HG02884 (cell line): Measurements from ENCODE around the gene OCA2.

Source experiments
- ATAC-seq: cut with Tn5 transposase; IDR thresholded peaks from one replicate; pipeline ENCODE4 v1.9.1; 2021; ENCODE audit warnings: mild to moderate bottlenecking, moderate library complexity; ENCODE audit not compliant: unreplicated experiment

OCA2 gene

DNA sequence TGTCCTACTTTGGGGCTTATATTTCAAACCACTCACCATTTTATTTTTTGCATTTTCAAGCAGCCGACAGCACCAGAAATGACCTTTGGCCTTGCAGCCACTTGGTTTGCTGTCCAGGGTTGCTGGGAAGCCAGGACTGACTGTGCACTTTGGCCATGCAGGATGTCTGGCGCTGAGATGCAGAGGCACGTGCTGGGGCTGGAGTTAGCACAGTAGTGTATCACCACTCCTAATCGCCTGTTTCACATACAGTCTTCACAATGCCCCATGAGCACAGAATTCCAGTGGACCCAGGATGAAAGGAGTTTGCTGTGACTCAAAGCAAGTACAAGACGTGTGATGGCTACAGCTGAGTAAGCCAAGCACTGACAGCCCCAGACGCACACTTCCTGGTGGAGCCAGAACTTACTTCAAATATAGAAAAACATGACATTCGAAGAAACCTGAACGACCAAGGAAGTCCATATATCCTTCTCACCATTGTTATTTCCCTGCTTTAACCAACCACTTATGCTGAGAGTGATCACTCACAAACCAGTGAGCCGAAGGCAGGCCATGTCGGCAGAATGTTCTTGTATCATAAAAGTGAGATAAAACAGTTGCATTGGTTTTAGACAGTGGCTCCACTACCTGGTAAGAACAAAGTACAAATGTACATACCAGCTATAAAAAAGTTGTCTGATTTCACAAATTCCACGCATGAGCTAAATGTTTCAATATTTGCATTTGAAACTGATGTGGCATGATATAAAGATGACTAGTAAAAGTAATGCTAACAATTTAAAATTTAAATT lies 16.0 kb downstream of the OCA2 start:
- ATAC-seq = no peak

DNA sequence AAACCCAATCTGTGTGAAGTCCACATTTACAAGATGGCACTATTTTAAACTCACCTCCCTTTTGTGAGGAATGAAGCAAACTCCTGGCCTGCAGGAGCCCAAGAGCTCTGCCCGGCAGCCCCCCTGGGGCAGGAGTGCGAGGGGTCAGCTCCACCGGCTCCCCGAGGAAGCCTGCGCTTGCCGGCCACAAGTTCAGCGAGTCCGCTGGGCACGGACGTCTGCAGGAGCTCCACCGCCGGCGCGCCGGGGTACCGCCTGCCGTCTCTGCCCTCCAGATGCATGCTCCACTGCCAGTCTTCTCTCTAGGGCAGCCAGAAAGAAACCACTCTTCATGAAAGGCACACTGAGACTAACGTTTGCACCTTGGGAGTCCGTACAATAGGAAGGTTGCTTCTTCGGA lies 17.5 kb downstream of the OCA2 start:
- ATAC-seq = no peak

DNA sequence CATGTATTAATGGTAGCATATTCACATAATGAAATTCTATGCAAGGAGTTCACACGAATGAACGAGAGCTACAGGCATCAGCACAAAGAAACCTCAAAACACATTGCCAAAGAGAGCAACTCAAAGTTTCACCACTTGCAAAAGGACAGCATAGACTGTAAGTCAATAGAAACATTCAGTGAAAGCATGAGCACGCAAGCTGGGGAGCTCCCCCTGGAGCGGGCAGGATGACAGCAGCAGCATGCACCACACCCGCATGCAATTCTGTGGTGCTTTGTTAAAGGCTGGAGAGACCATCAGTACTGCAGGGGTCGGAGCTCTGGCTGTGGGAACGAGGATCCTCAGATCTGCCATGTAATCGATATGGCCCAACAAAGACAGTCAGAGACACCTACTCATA lies 18.7 kb downstream of the OCA2 start:
- ATAC-seq = no peak

DNA sequence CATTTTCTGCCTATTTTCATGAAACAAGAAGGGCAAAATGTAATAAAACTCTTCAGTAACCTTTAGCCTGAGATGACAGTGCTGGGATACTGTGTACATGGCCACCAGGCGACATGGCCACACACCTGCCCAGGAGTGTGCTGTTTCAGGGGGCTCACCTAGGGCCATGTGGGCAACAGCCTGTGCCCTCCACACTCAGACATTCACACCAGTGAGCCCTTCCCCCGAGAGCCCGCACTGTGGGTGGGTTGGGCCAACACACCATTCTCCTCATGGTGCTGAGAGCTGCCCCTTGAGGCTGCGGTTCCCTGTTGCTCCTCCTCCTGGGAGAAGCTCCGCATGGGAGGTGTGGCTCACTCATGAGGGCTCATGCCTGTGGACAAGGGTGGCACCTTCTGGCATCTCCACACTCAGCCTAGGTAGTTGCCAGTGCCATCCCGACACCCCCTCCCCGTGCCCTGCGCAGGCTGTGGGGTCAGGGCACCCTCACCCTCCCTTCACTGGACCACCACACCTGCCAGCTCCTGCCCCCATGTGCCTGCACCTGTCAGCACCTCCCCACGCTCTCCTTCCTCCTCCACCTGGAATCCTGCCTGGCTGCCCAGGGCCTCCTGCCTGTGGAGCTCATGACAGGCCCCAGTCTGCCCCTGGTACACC lies 19.7 kb downstream of the OCA2 start:
- no peak for ATAC-seq

DNA sequence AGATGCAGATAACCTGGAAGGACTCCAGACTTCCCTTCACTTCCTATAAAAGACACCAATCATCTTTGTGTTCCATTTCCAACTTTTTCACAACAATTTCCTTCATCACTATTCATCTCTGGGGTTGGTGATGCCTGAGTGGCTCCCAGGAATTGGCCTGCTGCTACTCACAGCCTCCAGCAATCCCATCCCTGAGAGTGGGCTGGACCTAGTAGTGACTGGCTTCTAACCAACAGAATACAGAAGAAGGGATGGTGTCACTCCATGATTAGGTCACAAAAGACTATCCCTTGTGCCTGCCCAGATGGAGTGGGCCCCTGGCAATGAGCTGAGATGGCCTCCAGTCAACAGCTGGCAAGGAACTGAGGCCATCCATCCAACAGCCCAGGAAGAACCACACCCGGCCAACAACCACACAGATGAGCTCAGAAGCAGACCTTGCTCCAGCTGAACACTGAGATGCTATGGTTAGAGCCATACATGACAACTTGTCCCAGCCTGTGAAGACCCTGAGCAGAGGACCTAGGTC lies 20.9 kb downstream of the OCA2 start:
- ATAC-seq = no peak

DNA sequence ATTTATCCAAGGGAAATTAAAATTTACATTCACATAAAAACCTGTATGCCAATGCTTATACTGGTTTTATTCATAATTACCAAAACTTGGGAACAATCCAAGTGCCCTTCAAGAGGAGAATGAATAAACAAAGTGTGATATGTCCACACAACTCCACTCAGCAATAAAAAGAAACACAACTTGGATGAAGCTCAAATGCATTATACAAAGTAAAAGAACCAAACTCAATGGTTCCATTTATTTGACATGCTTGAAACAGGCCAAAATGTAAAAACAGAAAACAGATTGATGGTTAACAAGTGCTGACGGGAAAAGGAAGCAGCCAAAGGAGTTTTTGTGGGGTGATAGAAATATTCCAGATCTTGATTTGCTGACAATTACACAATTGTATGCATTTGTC lies 23.5 kb downstream of the OCA2 start:
- ATAC-seq = no peak

DNA sequence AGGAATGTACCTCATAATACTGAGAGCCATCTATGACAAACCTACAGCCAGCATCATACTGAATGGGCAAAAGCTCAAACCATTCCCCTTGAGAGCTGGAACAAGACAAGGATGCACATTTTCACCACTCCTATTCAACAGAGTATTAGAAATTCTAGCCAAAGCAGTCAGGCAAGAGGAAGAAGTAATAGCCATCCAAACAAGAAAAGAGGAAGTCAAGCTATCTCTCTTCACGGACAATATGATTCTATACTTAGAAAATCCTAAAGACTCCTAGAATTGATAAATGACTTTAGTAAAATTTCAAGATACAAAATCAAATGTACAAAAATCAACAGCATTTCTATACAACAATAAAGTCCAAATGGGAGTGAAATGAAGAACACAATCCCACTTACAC lies 30.2 kb downstream of the OCA2 start:
- no peak for ATAC-seq

DNA sequence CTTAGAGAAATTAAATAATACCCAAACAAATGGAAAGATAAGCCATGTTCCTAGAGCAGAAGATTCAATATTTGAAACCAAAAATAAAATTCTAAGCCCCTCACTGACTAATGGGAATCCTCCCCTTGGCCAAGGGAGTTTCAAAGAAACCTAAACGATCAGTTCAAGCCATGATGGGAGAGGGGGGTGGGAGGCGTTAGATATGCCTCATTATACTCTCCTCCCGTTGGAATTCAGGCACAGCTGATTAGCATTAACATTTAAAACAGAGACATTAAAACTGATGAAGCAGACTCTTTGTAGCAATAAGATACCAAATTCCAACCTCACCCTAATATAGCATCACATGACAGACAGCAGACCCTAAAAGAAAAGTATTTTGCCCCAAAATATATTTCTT lies 32.9 kb downstream of the OCA2 start:
- no peak for ATAC-seq

DNA sequence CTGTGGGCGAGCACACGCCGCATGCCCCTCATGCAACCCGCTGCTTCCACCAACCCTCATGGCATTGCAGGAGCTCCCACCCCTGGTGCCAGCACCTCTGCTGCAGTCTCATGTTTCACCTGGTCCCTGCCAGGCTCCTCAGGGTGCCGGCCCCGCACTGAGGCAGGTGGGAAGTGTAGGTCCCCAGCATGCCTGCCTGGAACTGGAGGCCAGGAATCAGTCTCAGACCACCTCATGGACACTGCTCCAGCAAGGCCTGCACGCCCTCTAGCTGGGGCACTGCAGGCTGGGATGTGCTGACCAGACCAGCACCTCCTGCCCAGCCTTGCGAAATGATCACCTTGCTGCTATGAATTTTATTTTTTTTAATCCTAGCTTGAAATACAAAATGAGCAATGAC lies 39.1 kb downstream of the OCA2 start:
- ATAC-seq = no peak

DNA sequence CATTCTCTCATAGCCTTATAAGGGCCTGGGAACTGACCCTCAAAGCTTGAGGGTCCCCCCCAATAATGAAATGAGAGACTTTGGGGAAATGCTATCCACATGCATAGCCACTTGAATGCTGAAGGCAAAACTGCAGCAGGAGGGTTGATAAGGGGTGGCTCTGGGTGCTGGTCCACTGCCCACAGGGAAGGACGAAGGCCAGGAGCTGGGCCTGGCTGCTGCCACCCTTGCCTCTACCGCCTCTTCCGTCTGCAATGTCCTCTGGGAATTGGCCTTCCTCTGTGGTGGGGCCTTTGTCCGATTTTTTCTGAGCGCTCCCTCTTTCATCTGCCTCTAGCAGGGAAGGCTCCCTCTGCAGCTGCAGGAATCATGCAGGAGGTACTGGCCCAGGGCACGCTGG lies 41.0 kb downstream of the OCA2 start:
- ATAC-seq = no peak

DNA sequence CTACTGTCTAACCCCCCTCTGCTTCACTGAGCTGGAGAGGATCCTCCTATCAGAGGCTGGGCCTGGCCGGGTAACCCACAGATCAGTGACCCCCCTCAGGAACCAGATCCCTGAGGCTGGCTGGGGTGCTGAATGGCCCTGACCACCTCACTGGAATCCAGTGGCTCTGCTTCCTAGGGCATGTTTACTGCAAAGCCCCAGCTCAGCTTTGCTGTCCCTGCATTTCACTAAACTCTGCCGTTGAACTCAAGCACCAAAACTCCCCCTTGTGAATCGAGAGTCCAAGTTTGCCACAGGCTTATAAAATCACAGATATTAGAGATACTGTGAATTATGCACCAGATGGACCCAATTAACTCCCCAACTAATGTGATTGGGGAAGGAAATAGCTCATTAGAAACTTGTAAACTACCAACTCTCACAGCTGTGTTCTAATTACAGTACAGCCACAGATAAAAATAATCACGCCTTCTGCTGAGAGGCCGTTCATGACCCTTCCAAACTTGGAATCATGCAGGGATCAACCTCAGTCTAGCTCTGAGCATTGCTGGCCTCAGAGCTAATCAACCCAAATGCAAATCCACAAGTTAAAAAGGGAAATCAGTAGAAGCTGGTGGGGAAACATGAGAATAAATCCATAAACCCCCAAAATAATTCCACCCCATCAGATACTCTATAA lies 47.0 kb downstream of the OCA2 start:
- ATAC-seq = no peak

DNA sequence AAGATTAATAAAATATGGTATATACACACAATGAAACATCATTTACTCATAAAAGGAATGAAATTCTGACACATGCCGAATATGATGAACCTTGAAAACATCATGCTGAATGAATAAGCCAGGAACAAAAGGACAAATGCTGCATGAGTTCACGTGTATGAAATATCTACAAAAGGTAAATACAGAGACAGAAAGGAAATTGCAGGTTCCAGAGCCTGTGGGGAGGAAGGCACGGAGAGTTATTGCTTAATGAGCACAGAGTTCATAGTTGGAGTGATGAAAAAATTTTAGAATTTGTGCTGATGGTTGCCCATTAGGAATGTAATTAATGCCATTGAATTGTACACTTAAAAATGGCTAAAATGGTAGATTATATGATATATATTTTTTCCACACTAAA lies 49.5 kb downstream of the OCA2 start:
- ATAC-seq = no peak

DNA sequence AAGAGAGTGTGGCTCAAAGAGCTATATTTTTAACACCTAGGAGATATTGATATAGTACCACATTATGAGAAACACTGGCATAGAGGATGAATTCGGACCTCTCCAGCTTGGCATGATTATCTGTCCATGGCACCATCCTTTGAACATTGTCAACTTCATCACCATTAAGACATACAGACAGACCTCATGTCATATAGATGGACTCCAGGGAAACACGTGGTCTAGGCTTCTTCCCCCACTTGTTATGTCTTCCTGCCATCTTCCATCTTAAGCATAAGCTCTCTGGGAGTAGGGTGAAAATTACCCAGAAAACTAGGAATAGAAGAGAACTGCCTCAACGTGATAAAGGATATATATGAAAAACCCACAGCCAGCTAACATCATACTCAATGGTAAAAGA lies 51.8 kb downstream of the OCA2 start:
- ATAC-seq = no peak

DNA sequence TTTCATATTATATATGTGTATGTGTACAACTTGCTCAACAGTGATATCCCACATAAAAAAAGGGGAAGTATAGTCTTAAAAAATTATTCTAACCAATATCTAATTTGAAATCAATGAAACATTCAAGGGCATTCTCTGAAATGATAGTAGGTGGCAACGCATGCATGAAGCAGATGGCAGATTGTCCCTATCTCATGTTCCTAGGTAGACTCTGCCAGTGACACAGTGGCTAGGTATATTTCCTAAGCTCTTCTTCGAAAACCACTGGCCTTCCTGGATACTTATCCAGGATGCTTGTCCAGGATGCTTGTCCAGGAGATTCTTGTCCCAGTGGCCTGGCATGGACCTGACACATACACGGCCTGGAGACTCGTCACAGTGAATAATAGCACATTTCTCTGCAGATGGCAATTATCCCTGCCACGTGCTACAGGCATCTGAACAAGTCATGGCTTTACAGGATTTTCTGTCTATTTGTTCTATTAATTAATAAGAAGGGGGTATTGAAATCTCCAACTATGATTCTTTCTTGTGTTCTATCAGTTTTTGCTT lies 54.9 kb downstream of the OCA2 start:
- ATAC-seq = no peak

DNA sequence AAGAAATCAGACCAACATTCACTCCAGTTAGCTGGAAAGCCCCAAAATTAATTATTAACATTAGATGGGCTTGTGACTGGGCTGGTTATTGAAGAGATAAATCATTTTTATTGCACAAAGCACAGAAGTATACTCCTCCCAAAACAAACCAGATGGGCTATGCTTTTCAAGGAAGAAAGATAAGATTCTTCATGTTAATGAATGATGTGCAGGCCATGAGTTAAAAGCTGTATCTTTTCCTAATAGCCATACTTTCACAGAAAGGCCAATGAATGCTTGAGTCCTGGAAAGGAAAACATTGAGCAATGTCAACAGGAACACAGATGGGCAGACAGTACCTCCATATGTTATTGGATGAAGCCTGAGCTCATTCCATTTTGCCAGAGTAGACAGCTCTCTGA lies 55.4 kb downstream of the OCA2 start:
- ATAC-seq = no peak

DNA sequence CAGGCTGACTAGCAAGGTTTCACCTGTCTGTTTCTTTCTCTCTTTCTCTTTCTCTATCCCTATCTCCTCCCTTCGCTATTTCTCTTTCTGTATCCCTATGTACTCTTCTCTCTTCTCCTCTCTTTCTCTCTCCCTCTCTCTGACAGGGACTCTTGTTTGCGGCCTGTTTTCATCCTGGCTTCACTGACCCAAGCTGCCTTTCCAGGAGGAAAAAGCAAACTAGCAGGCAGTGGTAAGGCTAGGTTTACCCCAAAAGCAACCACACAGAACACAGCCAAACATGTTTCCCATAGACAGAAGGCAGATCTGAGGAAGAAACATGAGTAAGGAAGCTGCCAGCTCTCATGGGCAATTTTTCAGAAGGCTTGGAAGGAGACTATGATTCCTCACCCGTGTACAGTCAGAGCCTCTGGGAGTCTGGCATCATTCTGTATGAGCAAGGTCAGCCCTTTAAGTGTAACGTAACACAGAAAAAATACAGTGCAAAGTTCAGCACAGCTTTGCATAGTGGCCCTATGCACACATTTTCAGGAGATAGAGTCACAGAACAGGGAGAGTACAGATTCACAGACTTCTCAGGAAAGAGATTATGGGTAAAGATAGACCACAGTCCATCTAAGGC lies 61.0 kb downstream of the OCA2 start:
- ATAC-seq = no peak

DNA sequence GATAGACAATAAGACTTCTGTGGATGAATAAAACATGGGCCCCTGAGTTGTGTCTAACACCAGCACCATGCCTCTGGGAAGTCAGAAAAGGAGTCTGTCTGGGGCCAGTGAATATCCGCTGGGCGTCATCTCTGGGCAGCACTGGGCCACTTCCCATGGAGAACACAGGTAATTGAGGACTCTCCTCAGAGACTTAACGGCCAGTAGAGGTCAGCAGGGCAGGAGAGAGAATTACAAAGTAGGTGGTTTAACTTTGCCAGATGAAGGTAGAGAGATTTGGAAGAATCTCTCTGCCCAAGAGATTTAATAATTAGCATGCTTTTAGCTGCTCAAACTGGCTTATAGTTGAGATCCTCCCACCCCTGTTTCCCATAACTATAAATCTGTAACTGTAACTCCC lies 65.7 kb downstream of the OCA2 start:
- no peak for ATAC-seq

DNA sequence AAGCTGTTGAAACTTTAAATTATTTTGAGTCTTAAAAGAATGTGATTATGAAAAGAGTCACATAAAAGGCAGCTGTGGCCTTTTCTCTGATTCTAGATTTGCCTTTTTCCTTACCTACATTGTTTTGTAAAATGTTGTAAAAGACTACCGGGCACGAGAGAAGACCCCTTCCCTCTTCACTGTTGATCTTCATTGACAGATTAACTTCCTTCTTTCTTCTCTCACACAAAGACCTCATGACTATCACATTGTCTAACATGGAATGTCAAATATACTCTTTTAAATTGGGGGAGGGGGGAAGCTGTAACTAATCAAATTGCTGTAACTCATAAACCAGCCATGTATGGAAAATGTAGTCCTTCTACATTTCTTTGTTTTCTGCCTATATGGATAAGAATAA lies 68.3 kb downstream of the OCA2 start:
- no peak for ATAC-seq

DNA sequence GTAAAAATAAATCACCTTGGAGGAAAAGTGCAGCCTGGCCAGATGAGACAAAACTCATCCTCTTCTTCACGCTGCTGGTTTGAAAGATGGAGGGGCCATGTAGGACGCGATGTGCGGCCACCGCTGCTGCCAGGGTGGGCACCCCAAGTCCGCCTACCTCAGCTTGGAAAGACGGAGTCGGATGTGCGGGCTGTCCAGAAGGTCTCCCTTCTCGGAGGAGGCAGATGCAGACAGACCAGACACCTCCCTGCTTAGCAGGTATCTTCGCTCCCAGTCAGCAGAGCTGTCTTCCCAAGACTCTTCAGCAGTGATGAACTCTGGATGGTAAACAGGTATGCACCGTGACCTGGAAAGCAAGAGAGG lies 71.4 kb downstream of the OCA2 start:
- ATAC-seq = no peak

DNA sequence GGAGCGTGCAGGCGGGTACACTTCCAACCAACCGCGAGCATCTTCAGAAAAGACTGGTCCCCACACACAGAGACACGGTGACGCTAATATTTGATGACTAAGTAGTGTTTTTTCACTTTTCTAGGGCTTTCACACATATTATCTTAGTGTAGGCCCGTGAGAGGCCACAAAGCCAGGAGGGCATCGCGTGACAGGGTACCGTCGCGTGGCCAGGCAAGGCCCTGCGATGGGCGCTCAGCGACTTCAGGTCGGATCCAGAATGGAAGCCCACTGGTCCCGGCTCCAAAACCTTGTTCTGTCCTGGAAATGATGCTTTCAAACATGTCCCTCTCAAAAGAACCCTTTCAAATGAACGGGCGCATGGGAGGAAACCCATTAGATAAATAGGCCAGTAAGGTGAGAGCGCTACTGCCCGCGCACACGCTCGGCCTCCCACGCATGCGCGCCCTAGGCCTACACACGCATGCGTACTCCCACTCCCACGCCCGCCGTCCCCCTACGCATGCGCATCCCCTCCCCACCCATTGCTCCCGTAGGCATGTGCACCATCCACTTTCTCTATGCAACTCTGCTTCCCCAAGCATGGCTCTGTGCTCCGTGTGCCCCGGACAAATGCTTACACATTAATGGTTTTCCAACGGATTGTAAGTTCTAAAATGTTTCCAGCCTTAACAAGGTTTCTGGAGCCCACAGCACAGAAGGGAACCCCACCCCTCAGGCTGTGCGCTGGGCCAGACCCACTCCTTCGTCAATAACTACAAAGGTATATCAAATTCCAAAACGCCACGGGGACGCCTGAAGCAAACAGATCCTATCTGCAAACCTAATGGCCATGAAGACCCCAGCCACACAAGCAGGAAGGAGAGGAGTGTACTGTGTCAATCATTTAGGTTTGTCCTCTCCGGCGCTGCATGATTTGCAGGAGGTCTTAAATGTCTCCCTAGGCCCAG lies 72.1 kb downstream of the OCA2 start:
- ATAC-seq = no peak
